AG10803 (cell line): ENCODE measurements around the gene PILRA.
"Not testable (repeated sequence)": the region's sequence is repeated elsewhere in the genome, so short reads cannot be mapped to it uniquely, and the experiment has no call there.

ENCODE experiments used
- DNase-seq: peaks from one replicate; pipeline ENCODE4 v3.0.0; 2010; ENCODE audit warnings: low read depth
- H3K4me3 ChIP-seq: 2 replicates; pipeline ENCODE4 v1.5.1; 2011; ENCODE audit warnings: mild to moderate bottlenecking, low read length, control low read depth
- CTCF ChIP-seq: conservative IDR thresholded peaks from 2 replicates; pipeline ENCODE4 v1.5.1; 2011; ENCODE audit warnings: mild to moderate bottlenecking, low read length, control low read depth, inconsistent platforms

Gene PILRA

GRCh38 chr7:100345288-100345672, 28.0 kb upstream of the PILRA start:
- peak; percentile 45 for DNase-seq
- not testable (repeated sequence) for H3K4me3 ChIP-seq
- TF ChIP-seq CTCF: peak; percentile 45

GRCh38 chr7:100346921-100347320, 26.4 kb upstream of the PILRA start:
- no peak for TF ChIP-seq CTCF
- no peak overlapping the region for H3K4me3 ChIP-seq
- DNase-seq: no peak

GRCh38 chr7:100348805-100349204, 24.5 kb upstream of the PILRA start:
- no peak for DNase-seq
- H3K4me3 ChIP-seq: no peak overlapping the region
- no peak for TF ChIP-seq CTCF

- DNase-seq: no peak
- H3K4me3 ChIP-seq: no peak overlapping the region
- no peak for TF ChIP-seq CTCF
These were observed 23.5 kb upstream of the PILRA start for GRCh38 chr7:100349757-100350156.

GRCh38 chr7:100351657-100352058, 21.6 kb upstream of the PILRA start:
- no peak overlapping the region for H3K4me3 ChIP-seq
- TF ChIP-seq CTCF: no peak
- DNase-seq: no peak

- not testable (repeated sequence) for H3K4me3 ChIP-seq, DNase-seq
These were observed 21.0 kb upstream of the PILRA start for GRCh38 chr7:100352230-100352781.

GRCh38 chr7:100352984-100353684, 20.2 kb upstream of the PILRA start:
- no peak for DNase-seq
- no peak for TF ChIP-seq CTCF
- H3K4me3 ChIP-seq: no peak overlapping the region
